ENCODE results near the gene RIOX2.
A peak's percentile ranks its signal among the peaks of the same experiment; 100 is the strongest.

RIOX2 gene

DNA sequence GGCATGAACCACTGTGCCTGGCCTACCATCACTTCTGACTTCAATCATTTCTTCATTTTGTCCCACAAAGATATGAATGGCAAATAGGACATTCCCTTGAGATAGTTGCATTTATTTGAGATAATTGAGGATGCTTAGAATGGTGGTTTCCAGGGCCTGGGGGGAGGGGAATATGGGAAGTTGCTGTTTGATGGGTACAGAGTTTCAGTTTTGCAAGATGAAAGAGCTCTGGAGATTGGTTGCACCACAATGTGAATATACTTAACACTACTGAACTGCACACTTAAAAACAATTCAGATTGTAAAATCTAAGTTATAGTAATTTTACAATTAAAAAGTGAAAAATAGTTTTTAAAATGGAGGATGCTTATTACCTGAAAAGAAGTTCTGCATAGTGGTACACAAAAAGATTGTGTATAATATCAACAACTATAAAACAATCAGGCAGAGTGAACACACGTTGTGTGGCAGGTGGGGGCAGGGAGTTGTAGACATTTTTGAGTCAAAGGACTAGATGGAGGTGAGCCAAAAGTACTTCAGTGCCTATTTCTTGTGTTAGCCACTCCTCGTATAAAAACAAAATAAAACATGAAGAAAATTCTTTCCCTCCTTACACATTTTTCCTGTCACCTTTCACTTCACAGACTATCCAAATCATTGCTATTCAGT, 18.5 kb upstream of the RIOX2 start:
- no peaks in the 10 kb centered on the region for H3K4me1 ChIP-seq (ENCODE audit: control extremely low read depth in 1 of 4, control insufficient read depth in 4 of 4, insufficient read depth in 4 of 4, low read length in 3 of 4)
- DNase-seq = no peak
- ChIA-PET CTCF (no interaction called here), POLR2A (no interaction called here)
- no peaks in the 10 kb centered on the region for H3K36me3 ChIP-seq (ENCODE audit: control insufficient read depth in 4 of 4, insufficient read depth in 4 of 4, low read length in 3 of 4)
- no peak overlapping the region for H3K27ac ChIP-seq (ENCODE audit: insufficient read depth in 1 of 2, low read depth in 1 of 2, low read length in 2 of 2, poor library complexity in 1 of 2, severe bottlenecking in 2 of 2)
- H3K4me3 ChIP-seq (ENCODE audit: control insufficient read depth in 1 of 7, extremely low read depth in 1 of 7, insufficient read depth in 4 of 7, low read depth in 2 of 7, low read length in 6 of 7) = no peak overlapping the region
- 100% methylated on average over 1 of the region's 2 CpGs for WGBS (ENCODE audit: insufficient coverage)
- no peaks in the 10 kb centered on the region for H3K27me3 ChIP-seq (replicated peaks in 2 of 5; ENCODE audit: control insufficient read depth in 4 of 5, insufficient read depth in 5 of 5, low read length in 4 of 5)
- no peaks in the 10 kb centered on the region for H3K9me3 ChIP-seq (ENCODE audit: control extremely low read depth in 1 of 5, control insufficient read depth in 4 of 5, insufficient read depth in 2 of 5, low read depth in 1 of 5, low read length in 4 of 5)

- CTCF ChIA-PET = no interaction called here
- H3K36me3 ChIP-seq (ENCODE audit: control insufficient read depth in 4 of 4, insufficient read depth in 4 of 4, low read length in 3 of 4) = no peaks in the 10 kb centered on the region
- H3K4me3 ChIP-seq (ENCODE audit: control insufficient read depth in 1 of 7, extremely low read depth in 1 of 7, insufficient read depth in 4 of 7, low read depth in 2 of 7, low read length in 6 of 7) = no peak overlapping the region
- no peaks in the 10 kb centered on the region for H3K27me3 ChIP-seq (replicated peaks in 2 of 5; ENCODE audit: control insufficient read depth in 4 of 5, insufficient read depth in 5 of 5, low read length in 4 of 5)
- H3K9me3 ChIP-seq (ENCODE audit: control extremely low read depth in 1 of 5, control insufficient read depth in 4 of 5, insufficient read depth in 2 of 5, low read depth in 1 of 5, low read length in 4 of 5) = no peaks in the 10 kb centered on the region
- DNase-seq = no peak
- POLR2A ChIA-PET = no interaction called here
- no peaks in the 10 kb centered on the region for H3K4me1 ChIP-seq (ENCODE audit: control extremely low read depth in 1 of 4, control insufficient read depth in 4 of 4, insufficient read depth in 4 of 4, low read length in 3 of 4)
- 100% methylated on average over 2 of the region's 3 CpGs for WGBS (ENCODE audit: insufficient coverage)
- H3K27ac ChIP-seq (ENCODE audit: insufficient read depth in 1 of 2, low read depth in 1 of 2, low read length in 2 of 2, poor library complexity in 1 of 2, severe bottlenecking in 2 of 2) = no peak overlapping the region
Observed at GRCh38 chr3:97988784-97989568, 16.7 kb upstream of the RIOX2 start.

- Histone ChIP-seq H3K4me1 (ENCODE audit: control extremely low read depth in 1 of 4, control insufficient read depth in 4 of 4, insufficient read depth in 4 of 4, low read length in 3 of 4) (peaks cover 0 to under 1% (median 0%) of the 10 kb centered on the region in 4 experiments), H3K9me3 (ENCODE audit: control extremely low read depth in 1 of 5, control insufficient read depth in 4 of 5, insufficient read depth in 2 of 5, low read depth in 1 of 5, low read length in 4 of 5) (no peaks in the 10 kb centered on the region), H3K27ac (ENCODE audit: insufficient read depth in 1 of 2, low read depth in 1 of 2, low read length in 2 of 2, poor library complexity in 1 of 2, severe bottlenecking in 2 of 2) (no peak overlapping the region), H3K36me3 (ENCODE audit: control insufficient read depth in 4 of 4, insufficient read depth in 4 of 4, low read length in 3 of 4) (no peaks in the 10 kb centered on the region), H3K27me3 (replicated peaks in 2 of 5; ENCODE audit: control insufficient read depth in 4 of 5, insufficient read depth in 5 of 5, low read length in 4 of 5) (no peaks in the 10 kb centered on the region), H3K4me3 (ENCODE audit: control insufficient read depth in 1 of 7, extremely low read depth in 1 of 7, insufficient read depth in 4 of 7, low read depth in 2 of 7, low read length in 6 of 7) (no peak overlapping the region)
- ChIA-PET POLR2A (no interaction called here), CTCF (no interaction called here)
- 100% methylated on average over 1 of the region's 2 CpGs for WGBS (ENCODE audit: insufficient coverage)
- no peak for DNase-seq
Observed at GRCh38 chr3:97987306-97987705, 15.1 kb upstream of the RIOX2 start.

DNA sequence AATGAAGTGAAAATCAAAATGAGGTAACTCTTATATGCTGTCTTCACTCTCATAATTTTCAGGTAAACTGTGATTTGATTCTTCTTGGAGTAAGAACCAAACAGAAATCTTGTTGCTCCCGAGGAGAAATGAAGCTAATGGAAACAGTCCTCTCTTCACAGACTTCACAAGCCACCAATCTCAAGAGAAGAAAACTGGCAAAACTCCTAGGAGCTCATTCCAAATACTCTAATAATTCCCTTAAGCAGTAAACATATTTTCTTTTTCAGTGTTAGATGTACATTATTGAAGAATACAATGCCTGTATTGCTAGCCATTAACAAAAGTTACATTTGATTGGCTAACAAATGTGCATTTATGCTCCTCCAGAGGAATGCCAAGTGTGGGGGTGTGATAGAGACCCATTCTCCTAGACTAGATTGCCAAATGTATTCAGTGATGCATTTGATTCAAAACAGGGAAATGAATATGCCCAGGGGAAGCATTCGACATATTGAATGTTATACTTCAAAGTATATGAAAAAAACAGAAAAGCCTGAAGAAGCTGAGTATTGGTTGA, 11.8 kb upstream of the RIOX2 start:
- H3K4me3 ChIP-seq (ENCODE audit: control insufficient read depth in 1 of 7, extremely low read depth in 1 of 7, insufficient read depth in 4 of 7, low read depth in 2 of 7, low read length in 6 of 7) = no peak overlapping the region
- no peaks in the 10 kb centered on the region for H3K9me3 ChIP-seq (ENCODE audit: control extremely low read depth in 1 of 5, control insufficient read depth in 4 of 5, insufficient read depth in 2 of 5, low read depth in 1 of 5, low read length in 4 of 5)
- no CpG with 5 or more reads among the region's 2 CpGs for WGBS (ENCODE audit: insufficient coverage)
- H3K27me3 ChIP-seq (replicated peaks in 2 of 5; ENCODE audit: control insufficient read depth in 4 of 5, insufficient read depth in 5 of 5, low read length in 4 of 5) = no peaks in the 10 kb centered on the region
- CTCF ChIA-PET = interaction anchor here (1.3 kb wide), 1 partner anchor 10 kb away, joined by 3 read pairs; no protein-coding TSS in a partner anchor
- DNase-seq = no peak
- H3K36me3 ChIP-seq (ENCODE audit: control insufficient read depth in 4 of 4, insufficient read depth in 4 of 4, low read length in 3 of 4) = no peaks in the 10 kb centered on the region
- peaks cover 0 to 8% (median 0%) of the 10 kb centered on the region in 4 experiments for H3K4me1 ChIP-seq (ENCODE audit: control extremely low read depth in 1 of 4, control insufficient read depth in 4 of 4, insufficient read depth in 4 of 4, low read length in 3 of 4)
- POLR2A ChIA-PET = no interaction called here
- H3K27ac ChIP-seq (ENCODE audit: insufficient read depth in 1 of 2, low read depth in 1 of 2, low read length in 2 of 2, poor library complexity in 1 of 2, severe bottlenecking in 2 of 2) = no peak overlapping the region

- no peaks in the 10 kb centered on the region for H3K27me3 ChIP-seq (replicated peaks in 2 of 5; ENCODE audit: control insufficient read depth in 4 of 5, insufficient read depth in 5 of 5, low read length in 4 of 5)
- peaks cover 0 to 8% (median 0%) of the 10 kb centered on the region in 4 experiments for H3K4me1 ChIP-seq (ENCODE audit: control extremely low read depth in 1 of 4, control insufficient read depth in 4 of 4, insufficient read depth in 4 of 4, low read length in 3 of 4)
- peak in 2 of 3 donors; percentile 9 to 16 for DNase-seq
- H3K9me3 ChIP-seq (ENCODE audit: control extremely low read depth in 1 of 5, control insufficient read depth in 4 of 5, insufficient read depth in 2 of 5, low read depth in 1 of 5, low read length in 4 of 5) = no peaks in the 10 kb centered on the region
- H3K27ac ChIP-seq (ENCODE audit: insufficient read depth in 1 of 2, low read depth in 1 of 2, low read length in 2 of 2, poor library complexity in 1 of 2, severe bottlenecking in 2 of 2) = no peak overlapping the region
- H3K4me3 ChIP-seq (ENCODE audit: control insufficient read depth in 1 of 7, extremely low read depth in 1 of 7, insufficient read depth in 4 of 7, low read depth in 2 of 7, low read length in 6 of 7) = no peak overlapping the region
- 63% methylated on average over 1 of the region's 3 CpGs for WGBS (ENCODE audit: insufficient coverage)
- H3K36me3 ChIP-seq (ENCODE audit: control insufficient read depth in 4 of 4, insufficient read depth in 4 of 4, low read length in 3 of 4) = no peaks in the 10 kb centered on the region
- POLR2A ChIA-PET = no interaction called here
- CTCF ChIA-PET = no interaction called here
Observed at GRCh38 chr3:97981886-97982285, 9.7 kb upstream of the RIOX2 start.

DNA sequence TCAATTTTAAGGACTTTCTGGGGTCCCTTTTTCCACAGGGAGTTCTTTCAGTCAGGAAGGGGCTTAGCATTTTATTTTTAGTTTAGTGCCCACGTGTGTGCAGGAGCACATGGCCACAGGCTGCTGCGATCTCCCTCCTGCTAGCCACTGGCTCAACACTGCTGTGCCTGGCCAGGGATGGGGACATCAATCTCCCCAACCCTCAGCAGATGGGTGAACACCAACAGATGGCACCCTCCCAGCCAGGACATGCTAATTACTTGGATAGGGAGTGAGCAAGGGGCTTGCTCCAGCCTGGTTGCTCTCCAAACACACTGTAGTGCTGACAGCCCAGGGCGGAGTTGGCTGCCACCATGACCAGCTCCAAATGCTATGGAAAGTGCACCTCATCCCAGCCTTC, 7.4 kb upstream of the RIOX2 start:
- Histone ChIP-seq H3K27me3 (replicated peaks in 2 of 5; ENCODE audit: control insufficient read depth in 4 of 5, insufficient read depth in 5 of 5, low read length in 4 of 5) (no peaks in the 10 kb centered on the region), H3K4me3 (ENCODE audit: control insufficient read depth in 1 of 7, extremely low read depth in 1 of 7, insufficient read depth in 4 of 7, low read depth in 2 of 7, low read length in 6 of 7) (no peak overlapping the region), H3K9me3 (ENCODE audit: control extremely low read depth in 1 of 5, control insufficient read depth in 4 of 5, insufficient read depth in 2 of 5, low read depth in 1 of 5, low read length in 4 of 5) (no peaks in the 10 kb centered on the region), H3K27ac (ENCODE audit: insufficient read depth in 1 of 2, low read depth in 1 of 2, low read length in 2 of 2, poor library complexity in 1 of 2, severe bottlenecking in 2 of 2) (no peak overlapping the region), H3K4me1 (ENCODE audit: control extremely low read depth in 1 of 4, control insufficient read depth in 4 of 4, insufficient read depth in 4 of 4, low read length in 3 of 4) (peaks cover 0 to 16% (median 6%) of the 10 kb centered on the region in 4 experiments), H3K36me3 (ENCODE audit: control insufficient read depth in 4 of 4, insufficient read depth in 4 of 4, low read length in 3 of 4) (no peaks in the 10 kb centered on the region)
- POLR2A ChIA-PET = no interaction called here
- WGBS (ENCODE audit: insufficient coverage) = 100% methylated on average over 3 of the region's 3 CpGs
- DNase-seq = no peak
- CTCF ChIA-PET = no interaction called here

- no CpG with 5 or more reads among the region's 1 CpG for WGBS (ENCODE audit: insufficient coverage)
- DNase-seq = no peak
- ChIA-PET CTCF (no interaction called here), POLR2A (no interaction called here)
- Histone ChIP-seq H3K36me3 (ENCODE audit: control insufficient read depth in 4 of 4, insufficient read depth in 4 of 4, low read length in 3 of 4) (no peaks in the 10 kb centered on the region), H3K4me3 (ENCODE audit: control insufficient read depth in 1 of 7, extremely low read depth in 1 of 7, insufficient read depth in 4 of 7, low read depth in 2 of 7, low read length in 6 of 7) (no peak overlapping the region), H3K27ac (ENCODE audit: insufficient read depth in 1 of 2, low read depth in 1 of 2, low read length in 2 of 2, poor library complexity in 1 of 2, severe bottlenecking in 2 of 2) (no peak overlapping the region), H3K27me3 (replicated peaks in 2 of 5; ENCODE audit: control insufficient read depth in 4 of 5, insufficient read depth in 5 of 5, low read length in 4 of 5) (no peaks in the 10 kb centered on the region), H3K9me3 (ENCODE audit: control extremely low read depth in 1 of 5, control insufficient read depth in 4 of 5, insufficient read depth in 2 of 5, low read depth in 1 of 5, low read length in 4 of 5) (no peaks in the 10 kb centered on the region), H3K4me1 (ENCODE audit: control extremely low read depth in 1 of 4, control insufficient read depth in 4 of 4, insufficient read depth in 4 of 4, low read length in 3 of 4) (peaks cover 8 to 35% (median 23%) of the 10 kb centered on the region in 4 experiments)
Observed at GRCh38 chr3:97975466-97975865, 3.2 kb upstream of the RIOX2 start.
